ENCODE results near the gene ADAMTS4.

ADAMTS4 gene

GRCh38 chr1:161220002-161220401 lies 21.1 kb upstream of the ADAMTS4 start:
- no peak for DNase-seq (ENCODE audit: low spot score)

GRCh38 chr1:161219078-161219892 lies 20.4 kb upstream of the ADAMTS4 start:
- no peak for DNase-seq (ENCODE audit: low spot score)

- DNase-seq (ENCODE audit: low spot score) = no peak
Observed at GRCh38 chr1:161218301-161219077, 19.6 kb upstream of the ADAMTS4 start.

DNA sequence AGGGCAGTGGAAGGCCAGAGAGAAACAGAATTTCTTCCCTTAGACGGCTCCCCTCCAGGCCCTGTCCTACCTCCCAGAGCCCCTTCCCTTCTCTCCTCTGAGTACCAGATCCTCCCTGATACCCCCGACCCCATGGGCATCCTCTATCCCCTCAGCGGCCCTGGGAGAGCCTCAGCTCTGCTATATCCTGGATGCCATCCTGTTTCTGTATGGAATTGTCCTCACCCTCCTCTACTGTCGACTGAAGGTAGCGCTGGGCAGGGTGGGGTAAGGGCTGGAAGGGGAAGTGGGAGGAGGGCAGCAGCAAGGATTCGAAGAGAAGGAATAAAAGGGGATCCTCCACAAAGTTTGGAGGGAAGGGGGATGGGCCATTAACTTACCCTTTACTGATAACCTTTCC lies 19.0 kb upstream of the ADAMTS4 start:
- no peak for DNase-seq (ENCODE audit: low spot score)

- DNase-seq (ENCODE audit: low spot score) = no peak
Observed at GRCh38 chr1:161216945-161217712, 18.3 kb upstream of the ADAMTS4 start.

- DNase-seq (ENCODE audit: low spot score) = no peak
Observed at GRCh38 chr1:161215076-161215475, 16.2 kb upstream of the ADAMTS4 start, which contains the start of gene FCER1G. Gene FCER1G (plus strand): TSS chr1:161215295. CDS start chr1:161215322, 27 bp downstream.

DNA sequence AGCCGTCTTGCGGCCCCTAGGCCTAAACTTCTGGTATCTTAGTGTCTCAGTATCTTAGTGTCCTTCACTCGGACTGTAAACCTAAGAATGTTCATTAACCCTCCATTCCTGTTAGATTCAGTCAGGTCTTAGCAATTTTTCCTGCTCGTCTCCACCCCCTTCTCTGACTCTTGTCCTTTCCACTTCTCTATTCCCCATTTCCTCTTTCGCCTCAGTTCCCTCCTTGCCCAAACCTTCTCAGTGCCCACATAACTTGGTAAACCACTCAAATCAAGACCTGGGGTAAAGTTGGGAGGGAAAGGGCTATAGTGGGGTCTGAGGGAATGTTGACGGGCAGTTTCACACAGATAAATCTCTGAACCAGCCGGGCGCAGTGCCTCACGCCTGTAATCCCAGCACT lies 15.5 kb upstream of the ADAMTS4 start:
- DNase-seq (ENCODE audit: low spot score) = no peak

- peak; percentile 90 for DNase-seq (ENCODE audit: low spot score)
Observed at GRCh38 chr1:161209790-161210409, 11.0 kb upstream of the ADAMTS4 start.

DNA sequence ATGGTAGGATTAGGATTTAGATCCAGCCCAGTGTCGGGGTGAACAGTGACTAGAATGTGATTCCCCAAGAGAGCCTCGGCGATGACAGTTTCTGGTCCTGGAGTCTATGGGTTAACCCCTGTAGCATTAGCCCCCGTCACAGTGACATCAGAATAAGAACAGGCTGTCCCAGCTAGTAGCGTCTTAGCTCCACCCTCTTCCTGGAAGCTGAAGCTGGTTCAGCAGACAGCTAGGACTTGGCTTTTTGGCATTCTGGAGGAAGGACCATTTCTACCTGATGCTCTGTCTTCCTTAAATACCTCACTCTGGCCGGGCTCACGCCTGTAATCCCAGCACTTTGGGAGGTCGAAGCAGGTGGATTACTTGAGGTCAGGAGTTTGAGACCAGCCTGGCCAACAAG lies 8.3 kb upstream of the ADAMTS4 start:
- DNase-seq (ENCODE audit: low spot score) = no peak

GRCh38 chr1:161206411-161207140 lies 7.7 kb upstream of the ADAMTS4 start:
- no peak for DNase-seq (ENCODE audit: low spot score)

DNA sequence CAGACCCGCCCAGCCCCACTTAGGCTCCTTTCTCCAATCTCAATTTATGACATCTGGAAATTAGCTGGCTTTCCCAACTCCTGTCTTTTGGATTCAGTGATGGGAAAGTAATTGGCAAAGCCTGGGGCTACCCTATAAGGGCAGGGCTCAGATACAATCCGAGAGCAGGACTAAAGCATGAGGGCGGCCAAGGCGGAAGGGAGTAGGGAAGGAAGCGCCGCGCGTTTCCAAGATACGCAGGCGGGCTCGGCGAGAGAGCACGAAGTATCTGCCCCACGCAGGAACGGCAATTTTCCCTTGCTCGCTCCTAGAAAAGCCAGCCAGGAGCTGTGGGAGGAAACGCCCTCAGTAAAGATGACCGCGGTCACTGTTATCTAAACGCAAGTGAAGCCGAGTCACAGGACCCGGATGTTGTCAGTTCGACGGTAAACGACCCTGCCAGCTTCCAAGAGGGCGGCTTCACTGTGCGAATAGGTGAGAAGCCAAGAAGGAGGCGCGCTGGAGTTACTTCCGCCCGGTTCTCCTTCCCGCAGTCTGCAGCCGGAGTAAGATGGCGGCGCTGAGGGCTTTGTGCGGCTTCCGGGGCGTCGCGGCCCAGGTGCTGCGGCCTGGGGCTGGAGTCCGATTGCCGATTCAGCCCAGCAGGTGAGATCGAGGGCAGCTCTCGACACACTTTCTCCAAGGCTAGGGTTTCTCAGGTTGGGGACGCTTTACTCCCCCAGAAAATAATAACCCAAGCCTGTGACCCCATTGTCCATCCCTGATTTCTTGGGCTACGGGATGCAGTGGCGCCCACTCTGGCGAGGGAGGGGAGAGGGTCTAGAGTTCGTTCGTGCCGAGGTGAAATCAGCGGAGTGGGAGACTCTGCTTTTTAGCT lies 3.2 kb upstream of the ADAMTS4 start, which contains the start of gene NDUFS2:
NDUFS2 (plus strand) TSS at position 532 of the 877 bp plus-strand sequence; CDS start at position 551, 19 bp downstream.
- peak; percentile 94 for DNase-seq (ENCODE audit: low spot score)

- no peak for DNase-seq (ENCODE audit: low spot score)
Observed at GRCh38 chr1:161200992-161201835, 2.4 kb upstream of the ADAMTS4 start.

GRCh38 chr1:161200421-161200991 lies 1.7 kb upstream of the ADAMTS4 start:
- DNase-seq (ENCODE audit: low spot score) = no peak

GRCh38 chr1:161199506-161200139 lies 769 bp upstream of the ADAMTS4 start:
- DNase-seq (ENCODE audit: low spot score) = no peak

DNA sequence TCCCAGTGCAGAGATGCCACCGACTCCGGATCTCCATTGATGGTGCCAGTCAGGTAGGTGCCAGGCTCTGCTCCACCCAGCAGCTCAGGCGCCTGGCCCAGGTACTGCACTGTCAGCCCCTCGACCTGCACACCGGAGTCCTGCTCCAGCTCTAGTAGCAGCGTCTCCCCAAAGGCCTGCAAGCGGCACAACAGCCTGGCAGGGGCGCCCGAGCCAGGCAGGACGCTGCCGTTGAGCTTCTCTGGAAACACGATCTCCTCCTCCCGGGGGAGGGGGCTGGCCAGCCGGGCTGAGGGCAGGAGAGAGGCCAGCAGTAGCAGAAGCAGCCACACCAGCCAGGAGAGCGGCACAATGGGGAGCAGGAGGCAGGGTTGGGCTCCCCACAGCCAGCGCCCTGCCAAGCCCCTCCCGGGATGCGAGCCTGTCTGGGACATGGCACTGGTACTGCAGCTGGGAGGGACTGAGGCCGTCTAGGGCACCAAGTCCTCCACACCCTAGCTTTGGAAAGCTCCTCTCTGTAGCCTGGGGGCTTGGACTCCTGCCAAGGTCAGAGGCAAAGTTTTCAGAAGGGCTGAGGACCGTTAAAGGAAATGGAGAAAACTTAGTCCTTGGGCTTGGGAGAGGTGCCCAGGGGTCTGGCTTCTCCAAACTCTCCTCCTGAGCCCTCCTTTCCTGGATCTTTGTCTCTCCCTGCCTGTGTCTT lies 509 bp downstream of the ADAMTS4 start:
- DNase-seq (ENCODE audit: low spot score) = no peak

- DNase-seq (ENCODE audit: low spot score) = no peak
Observed at GRCh38 chr1:161197560-161198193, 1.2 kb downstream of the ADAMTS4 start.
